Panc1 (cell line): ENCODE data around the gene PLCB1. TPM values are rescaled to one million over a fixed set of nuclear protein-coding genes. Genes with fewer than 3 reads are reported as not detected.

Experiments used
- ATAC-seq: fragments of 200-7000 bp; cut with Tn5 transposase; 2 replicates; pipeline ENCODE4 v1.9.1; 2020; ENCODE audit warnings: mild to moderate bottlenecking, moderate library complexity
- BruUV-seq: library from RNA; stranded (reverse); fragments of 400-500 nt; replicated peaks from 2 replicates; lab custom pipeline; 2021; lab: Mats Ljungman, UMichigan
- CTCF ChIA-PET: fragments of 300-600 bp; sonication (Branson Sonifier 250); formaldehyde crosslinking; loops from one replicate; lab custom pipeline; 2022; ENCODE audit warnings: antibody characterized with exemption; lab: Charles Lee
- POLR2A ChIA-PET: fragments of 300-600 bp; sonication (Branson Sonifier 250); formaldehyde crosslinking; loops from one replicate; lab custom pipeline; 2022; ENCODE audit warnings: antibody characterized with exemption; lab: Charles Lee
- DNase-seq: peaks from one replicate; pipeline ENCODE4 v3.0.0-alpha.2; 2010; ENCODE audit warnings: low read depth, low spot score
- H3K27ac ChIP-seq: 2 replicates; pipeline ENCODE4 v1.5.1; 2011; ENCODE audit warnings: mild to moderate bottlenecking, low read length, inconsistent platforms
- H3K27me3 ChIP-seq: fragments of 200-500 bp; sonication (Bioruptor generic); 2 replicates; pipeline ENCODE4 v1.6.0; 2014; ENCODE audit warnings: low read length, inconsistent platforms; ENCODE audit not compliant: control insufficient read depth, insufficient read depth
- H3K36me3 ChIP-seq: fragments of 200-500 bp; sonication (Bioruptor generic); 2 replicates; pipeline ENCODE4 v1.5.1; 2014; ENCODE audit warnings: inconsistent platforms, mild to moderate bottlenecking, low read length, moderate library complexity; ENCODE audit not compliant: control insufficient read depth, insufficient read depth
- H3K4me1 ChIP-seq: 2 replicates; pipeline ENCODE4 v1.5.1; 2011; ENCODE audit warnings: inconsistent platforms, mild to moderate bottlenecking, low read length, moderate library complexity; ENCODE audit not compliant: control insufficient read depth, insufficient read depth
- H3K4me3 ChIP-seq, 2 experiments: 2 replicates each; pipeline ENCODE4 v1.5.1; 2011 to 2012; ENCODE audit warnings: low read depth in 2 of 2, low read length in 2 of 2, mild to moderate bottlenecking in 2 of 2, inconsistent platforms in 1 of 2, moderate library complexity in 1 of 2
- H3K9me3 ChIP-seq: fragments of 200-500 bp; sonication (Bioruptor generic); 2 replicates; pipeline ENCODE4 v1.5.1; 2014; ENCODE audit warnings: low read depth, mild to moderate bottlenecking, inconsistent platforms, low read length, moderate library complexity; ENCODE audit not compliant: control insufficient read depth, insufficient read depth
- CTCF ChIP-seq: fragments of 450-650 bp; IDR thresholded peaks from 2 replicates; pipeline ENCODE4 v1.5.1; 2017; ENCODE audit warnings: mild to moderate bottlenecking
- POLR2AphosphoS5 ChIP-seq: IDR thresholded peaks from 2 replicates; pipeline ENCODE4 v1.6.1; 2012; ENCODE audit warnings: mild to moderate bottlenecking, low read depth, low read length, moderate library complexity
- REST ChIP-seq, 2 experiments: IDR thresholded peaks; 2 replicates each; pipeline ENCODE4 v1.6.1; 2011 to 2012; ENCODE audit warnings: low read depth in 2 of 2, control low read depth in 1 of 2, low read length in 1 of 2, mild to moderate bottlenecking in 1 of 2, moderate library complexity in 1 of 2; ENCODE audit not compliant: insufficient read depth in 1 of 2
- SIN3A ChIP-seq: IDR thresholded peaks from 2 replicates; pipeline ENCODE4 v1.6.1; 2012; ENCODE audit warnings: low read depth, mild to moderate bottlenecking, low read length, moderate library complexity, borderline replicate concordance; ENCODE audit not compliant: insufficient read depth
- TCF7L2 ChIP-seq: IDR thresholded peaks from 2 replicates; pipeline ENCODE4 v1.6.1; 2011; ENCODE audit warnings: mild to moderate bottlenecking, low read depth, low read length, inconsistent platforms
- in situ Hi-C: cut with HindIII; loops from 2 replicates; pipeline ENCODE4 v1.10.0; 2016; ENCODE audit warnings: low sequenced_read_pairs, low pct_unique_long_range_greater_than_20kb
- intact Hi-C: fragments of 100-400 bp; cut with micrococcal nuclease; formaldehyde crosslinking; loops from one replicate; pipeline ENCODE4 v1.10.0; 2022; ENCODE audit not compliant: unreplicated experiment
- total RNA-seq: library from RNA; stranded (reverse); gene quantifications from one replicate; pipeline ENCODE4 v1.2.1, GENCODE V29; 2021; ENCODE audit not compliant: unreplicated experiment

Gene PLCB1
- total RNA-seq, 1 experiment from 2014 or later = 0.59 TPM

GRCh38 chr20:8581446-8582183 lies 449.5 kb downstream of the PLCB1 start:
- ChIA-PET POLR2A (no interaction called here), CTCF (interaction anchor here (0.5 kb wide), 1 partner anchor 178 kb away, joined by 6 read pairs; no protein-coding TSS in a partner anchor)
- DNase-seq (no peak), ATAC-seq (no peak)
- TF ChIP-seq POLR2AphosphoS5 (no peak), REST (IDR thresholded peaks at IDR 0.05; ENCODE audit: insufficient read depth in 1 of 2, low read depth in 2 of 2, low read length in 1 of 2) (no peak), CTCF (no peak), SIN3A (no peak), TCF7L2 (no peak)
- Histone ChIP-seq H3K27me3 (no peaks in the 10 kb centered on the region), H3K4me3 (no peak overlapping the region), H3K36me3 (no peaks in the 10 kb centered on the region), H3K4me1 (no peaks in the 10 kb centered on the region), H3K9me3 (no peaks in the 10 kb centered on the region), H3K27ac (no peak overlapping the region)
- in situ Hi-C loops = no loop called here
- BruUV-seq = no TSS peak
- intact Hi-C loops = no loop called here

GRCh38 chr20:8583012-8583565 lies 451.0 kb downstream of the PLCB1 start:
- in situ Hi-C loops = no loop called here
- ChIA-PET CTCF (no interaction called here), POLR2A (no interaction called here)
- BruUV-seq = no TSS peak
- intact Hi-C loops = no loop called here
- Histone ChIP-seq H3K27me3 (no peaks in the 10 kb centered on the region), H3K4me1 (no peaks in the 10 kb centered on the region), H3K27ac (no peak overlapping the region), H3K36me3 (no peaks in the 10 kb centered on the region), H3K4me3 (no peak overlapping the region), H3K9me3 (no peaks in the 10 kb centered on the region)
- TF ChIP-seq CTCF = no peak
- no peak for TF ChIP-seq TCF7L2
- no peak for TF ChIP-seq REST (IDR thresholded peaks at IDR 0.05; ENCODE audit: insufficient read depth in 1 of 2, low read depth in 2 of 2, low read length in 1 of 2)
- TF ChIP-seq POLR2AphosphoS5 = no peak
- TF ChIP-seq SIN3A = no peak
- DNase-seq (no peak), ATAC-seq (no peak)
